HG03354 (cell line): ENCODE data around the gene CEP104.

Source experiments
- ATAC-seq: cut with Tn5 transposase; IDR thresholded peaks from one replicate; pipeline ENCODE4 v1.9.1; 2021; ENCODE audit warnings: mild to moderate bottlenecking; ENCODE audit not compliant: unreplicated experiment, poor library complexity, severe bottlenecking

CEP104 gene

GRCh38 chr1:3836421-3836820 is 20.6 kb downstream of the CEP104 start:
- ATAC-seq = no peak

- ATAC-seq = no peak
Measured at GRCh38 chr1:3834701-3835100, 22.3 kb downstream of the CEP104 start.

- ATAC-seq = no peak
Measured at GRCh38 chr1:3831689-3832088, 25.3 kb downstream of the CEP104 start.

GRCh38 chr1:3828391-3828790 is 28.6 kb downstream of the CEP104 start:
- ATAC-seq = no peak

- ATAC-seq = no peak
Measured at GRCh38 chr1:3827813-3828307, 29.2 kb downstream of the CEP104 start.

- ATAC-seq = no peak
Measured at GRCh38 chr1:3825356-3825755, 31.7 kb downstream of the CEP104 start.

GRCh38 chr1:3824650-3825049 is 32.4 kb downstream of the CEP104 start:
- ATAC-seq = no peak

- ATAC-seq = no peak
Measured at GRCh38 chr1:3822421-3822820, 34.6 kb downstream of the CEP104 start.

- ATAC-seq = no peak
Measured at GRCh38 chr1:3821908-3822307, 35.1 kb downstream of the CEP104 start.

- no peak for ATAC-seq
Measured at GRCh38 chr1:3821447-3821846, 35.6 kb downstream of the CEP104 start.

- no peak for ATAC-seq
Measured at GRCh38 chr1:3821004-3821403, 36.0 kb downstream of the CEP104 start.

GRCh38 chr1:3820316-3820715 is 36.7 kb downstream of the CEP104 start:
- ATAC-seq = no peak

GRCh38 chr1:3819771-3820200 is 37.2 kb downstream of the CEP104 start:
- ATAC-seq = no peak

GRCh38 chr1:3817821-3818597 is 39.0 kb downstream of the CEP104 start:
- no peak for ATAC-seq

- ATAC-seq = no peak
Measured at GRCh38 chr1:3817138-3817740, 39.8 kb downstream of the CEP104 start.

GRCh38 chr1:3816331-3817137 is 40.5 kb downstream of the CEP104 start:
- ATAC-seq = no peak

GRCh38 chr1:3814771-3815561 is 42.0 kb downstream of the CEP104 start:
- no peak for ATAC-seq

- no peak for ATAC-seq
Measured at GRCh38 chr1:3814065-3814464, 42.9 kb downstream of the CEP104 start.

- ATAC-seq = no peak
Measured at GRCh38 chr1:3811595-3811911, 45.5 kb downstream of the CEP104 start.
